ENCODE measurements around the gene CA11. TPM values are rescaled to one million over a fixed set of nuclear protein-coding genes. Genes with fewer than 3 reads are reported as not detected.
A peak's percentile ranks its signal among the peaks of the same experiment; 100 is the strongest.

CA11 gene
- total and polyA plus RNA-seq, 9 of the 15 experiments (the other 6 are each of a cell fraction or from before 2014, with no cell fraction given), result 2.9 to 19.9 (median 8.3) TPM

DNA sequence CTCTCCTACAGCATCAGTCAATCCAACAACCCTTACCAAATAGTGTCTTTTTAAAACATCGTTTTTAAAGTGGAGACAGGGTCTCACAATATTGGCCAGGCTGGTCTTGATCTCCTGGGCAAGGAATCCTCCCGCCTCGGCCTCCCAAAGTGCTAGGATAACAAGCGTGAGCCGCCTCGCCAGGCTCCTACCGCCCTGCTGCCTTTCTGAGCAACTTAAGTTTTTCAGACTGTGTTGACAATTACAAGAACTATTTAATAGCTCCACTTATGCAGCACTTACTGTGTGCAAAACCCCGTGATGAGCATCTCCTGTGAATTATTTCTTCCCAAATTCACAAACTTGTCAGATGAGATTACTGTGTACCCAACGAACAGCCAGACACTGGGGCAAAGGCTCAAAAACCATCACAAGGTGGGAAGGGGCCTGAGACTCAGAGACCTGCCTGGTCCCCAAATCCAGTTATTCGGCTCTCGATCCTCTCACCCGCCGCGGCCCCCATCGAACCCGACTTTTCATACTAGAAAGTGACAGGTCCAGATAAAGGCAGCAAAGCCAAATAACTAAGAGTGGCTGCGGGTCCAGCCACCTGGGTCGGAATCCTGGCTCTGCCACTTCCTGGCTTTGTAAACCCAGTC is 27.6 kb downstream of the CA11 start:
- Histone ChIP-seq H3K4me3 (peak overlapping the region; percentile 64), H3K9me3 (replicated peaks; ENCODE audit: control insufficient read depth, insufficient read depth, low read depth, low read length) (no peaks in the 10 kb centered on the region), H4K20me1 (replicated peaks; ENCODE audit: control insufficient read depth, insufficient read depth, low read length) (peaks cover 37% of the 10 kb centered on the region), H3K4me1 (replicated peaks in 1 of 2; ENCODE audit: control insufficient read depth in 2 of 2, insufficient read depth in 2 of 2, low read length in 2 of 2) (peaks cover 33 to 58% of the 10 kb centered on the region in 2 experiments; a peak in 4 of 5 replicates), H3K27me3 (ENCODE audit: control insufficient read depth in 2 of 2, insufficient read depth in 2 of 2, low read length in 2 of 2) (no peaks in the 10 kb centered on the region), H3K27ac (ENCODE audit: extremely low read depth, low read depth, low read length) (peak overlapping the region; percentile 78), H2AFZ (ENCODE audit: low read depth, low read length) (no peak overlapping the region), H3K4me2 (ENCODE audit: insufficient read depth, low read length) (peak overlapping the region; percentile 91), H3K9me1 (ENCODE audit: control insufficient read depth, insufficient read depth, low read length) (peaks cover 11% of the 10 kb centered on the region), H3K79me2 (ENCODE audit: control insufficient read depth, insufficient read depth, low read length) (peaks cover 44% of the 10 kb centered on the region), H3K9ac (ENCODE audit: insufficient read depth in 1 of 2, low read depth in 2 of 2, low read length in 2 of 2) (peak overlapping the region; percentile 94 to 95), H3K36me3 (ENCODE audit: control insufficient read depth, insufficient read depth, low read length) (peaks cover 38% of the 10 kb centered on the region; the same call in 2 of the 3 replicates)
- TF ChIP-seq CHD1 (IDR thresholded peaks at IDR 0.05; ENCODE audit: low read length), result peak; percentile 98
- TF ChIP-seq SRSF3 (IDR thresholded peaks at IDR 0.05; ENCODE audit: insufficient read depth, low read length), result 0 out of 2 replicates have a peak, but pooled peaks have one; percentile 33
- TF ChIP-seq MYC (IDR thresholded peaks at IDR 0.05; ENCODE audit: low read depth, low read length), result no peak
- no peak for TF ChIP-seq MYC (CRISPR knock-in tag; IDR thresholded peaks at IDR 0.05; ENCODE audit: borderline replicate concordance, low read depth)
- no peak for TF ChIP-seq MAZ (CRISPR knock-in tag; conservative IDR thresholded peaks at IDR 0.05 in 1 of 2, IDR thresholded peaks at IDR 0.05 in 1 of 2)
- TF ChIP-seq FOXA3 (CRISPR knock-in tag; conservative IDR thresholded peaks at IDR 0.05 in 1 of 2, IDR thresholded peaks at IDR 0.05 in 1 of 2), result peak in 1 of 2 experiments; percentile 49; a peak in 1 of 4 replicates
- 0 out of 2 replicates have a peak, but pooled peaks have one; percentile 19 for TF ChIP-seq CEBPG (CRISPR knock-in tag; IDR thresholded peaks at IDR 0.05)
- TF ChIP-seq CEBPG (tag; conservative IDR thresholded peaks at IDR 0.05 in 1 of 2, IDR thresholded peaks at IDR 0.05 in 1 of 2), result no peak
- TF ChIP-seq SAP30 (IDR thresholded peaks at IDR 0.05; ENCODE audit: borderline replicate concordance, insufficient read depth, low read depth, low read length, poor library complexity, severe bottlenecking), result peak; percentile 64
- peak; percentile 56 for TF ChIP-seq ZNF121 (CRISPR knock-in tag; conservative IDR thresholded peaks at IDR 0.05)
- peak in 1 of 2 experiments; percentile 85; a peak in 1 of 4 replicates for TF ChIP-seq SIN3A (IDR thresholded peaks at IDR 0.05; ENCODE audit: borderline replicate concordance in 2 of 2, control insufficient read depth in 1 of 2, low read depth in 2 of 2, low read length in 2 of 2)
- peak; percentile 71; the same call in 1 of the 2 replicates for TF ChIP-seq BRD4 (IDR thresholded peaks at IDR 0.05)
- 0 out of 2 replicates have a peak, but pooled peaks have one; percentile 23 for TF ChIP-seq ZNF232 (CRISPR knock-in tag; IDR thresholded peaks at IDR 0.05)
- TF ChIP-seq ZKSCAN8 (CRISPR knock-in tag; IDR thresholded peaks at IDR 0.05), result peak; percentile 76
- TF ChIP-seq ZNF263 (CRISPR knock-in tag; IDR thresholded peaks at IDR 0.05; ENCODE audit: borderline replicate concordance), result no peak
- no peak for DNase-seq (ENCODE audit: extremely low read depth in 1 of 4, low spot score in 3 of 4)
- in situ Hi-C loops (cut with MboI) (no loop called here), intact Hi-C loops (cut with micrococcal nuclease) (no loop called here)
- under 1% methylated on average over 18 of the region's 18 CpGs for WGBS (ENCODE audit: insufficient coverage, low coverage, missing lambda C conversion rate)
- POLR2A ChIA-PET, result interaction anchor here (0.6 to 4.7 kb wide), 18 partner anchors 9 to 224 kb away, joined by 3 to 85 read pairs (median 4); partner anchors contain the start of genes DBP and SPACA4
- BruUV-seq (replicated peaks), result TSS peak; percentile 76
- CTCF ChIA-PET (ENCODE audit: low intra/inter-chr PET ratio), result no interaction called here
- FAIRE-seq, result peak; percentile 64
- no peak for ATAC-seq

Measured in K562 (cell line).